Brain pericyte (primary cell): ENCODE data around the gene PHEX.

Experiments
- DNase-seq: peaks from one replicate; pipeline ENCODE4 v3.0.0-alpha.2; 2012; ENCODE audit warnings: low read depth, low spot score

The PHEX gene

DNA sequence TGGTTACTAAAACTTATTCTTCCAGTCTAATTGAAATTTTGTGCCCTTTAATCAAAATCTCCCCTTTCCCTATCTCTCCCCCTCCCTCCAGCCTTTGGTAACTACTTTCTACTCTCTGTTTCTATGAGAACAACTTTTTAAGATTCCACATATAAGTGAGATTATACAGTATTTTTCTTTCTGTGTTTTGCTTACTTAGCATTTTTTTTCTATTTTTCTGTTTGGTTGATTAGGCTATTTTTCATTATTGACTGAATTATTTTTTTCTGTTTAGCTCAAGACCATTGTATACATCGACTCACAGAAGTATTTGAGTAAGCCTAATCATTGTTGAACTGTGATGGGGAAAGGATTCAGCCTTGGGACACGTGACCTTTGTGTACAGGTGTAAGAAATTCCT lies 116.4 kb downstream of the PHEX start:
- DNase-seq: no peak

DNA sequence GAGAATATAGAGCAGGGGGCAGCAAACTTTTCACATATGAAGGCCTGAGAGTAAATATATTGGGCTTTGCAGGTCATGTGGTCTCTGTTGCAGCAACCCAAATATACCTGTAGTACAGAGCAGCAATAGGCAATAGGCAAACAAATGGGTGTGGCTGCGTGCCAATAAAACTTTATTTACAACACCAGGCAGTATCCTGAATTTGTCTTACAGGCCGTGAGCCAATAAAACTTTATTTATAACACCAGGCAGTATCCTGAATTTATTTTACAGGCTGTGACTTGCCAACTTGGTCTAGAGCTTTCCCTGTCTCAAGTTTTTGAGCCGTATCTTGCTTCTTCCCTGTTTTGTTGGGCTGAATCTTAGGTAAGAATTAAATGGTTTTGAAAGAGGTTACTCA lies 118.2 kb downstream of the PHEX start:
- no peak for DNase-seq

DNA sequence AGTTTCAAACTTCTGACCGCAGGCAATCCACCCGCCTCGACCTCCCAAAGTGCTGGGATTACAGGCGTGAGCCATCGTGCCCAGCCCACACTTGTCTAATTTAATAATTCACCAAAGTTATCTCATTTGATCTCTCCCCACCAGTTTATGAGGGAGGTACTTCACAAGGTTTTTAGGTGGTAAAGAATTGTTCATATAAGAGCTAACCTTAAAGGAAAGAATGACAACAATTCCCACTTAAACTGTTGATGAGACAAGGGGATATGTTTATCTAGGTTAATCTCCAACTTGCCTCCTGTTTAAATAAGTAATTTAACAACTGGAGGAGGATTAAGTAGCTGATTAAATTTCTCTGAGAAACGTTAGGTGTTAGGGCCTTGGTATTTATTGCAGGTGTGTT lies 123.0 kb downstream of the PHEX start:
- no peak for DNase-seq

DNA sequence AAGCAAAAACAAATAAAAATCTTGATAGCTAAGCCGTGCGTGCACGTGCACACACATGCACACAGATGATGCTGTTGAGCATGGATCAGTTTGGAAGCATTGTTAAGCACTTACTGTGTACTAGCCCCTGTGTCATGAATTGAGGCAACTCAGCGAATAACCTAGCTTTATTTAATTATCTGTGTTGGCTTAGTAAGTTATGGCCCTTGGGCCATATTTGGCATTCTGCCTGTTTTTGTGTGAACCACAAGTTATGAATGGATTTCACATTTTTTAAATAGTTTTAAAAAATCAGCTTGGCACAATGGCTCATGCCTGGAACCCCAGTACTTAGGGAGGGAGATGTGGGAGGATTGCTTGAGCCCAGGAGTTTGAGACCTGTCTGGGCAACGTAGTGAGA lies 126.9 kb downstream of the PHEX start:
- DNase-seq: no peak

DNA sequence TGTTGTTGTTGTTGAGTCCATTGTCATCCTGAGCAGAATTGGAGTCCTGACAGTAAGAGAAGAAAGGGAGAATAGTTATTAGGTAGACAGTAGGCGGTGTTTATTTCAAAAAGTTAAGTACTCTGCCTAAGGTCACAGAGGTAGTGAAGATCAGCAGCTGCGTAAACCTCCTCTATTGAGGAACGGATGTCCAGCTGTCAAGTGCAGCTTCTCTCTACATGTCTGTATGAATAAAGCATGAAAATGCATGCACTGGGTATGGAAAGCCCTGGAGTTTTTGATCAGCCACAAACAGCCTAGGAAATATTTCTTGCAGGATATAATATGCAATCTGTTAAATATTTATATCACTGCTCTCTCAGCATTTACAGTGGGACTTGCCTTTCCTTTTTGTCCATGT lies 131.2 kb downstream of the PHEX start:
- no peak for DNase-seq

DNA sequence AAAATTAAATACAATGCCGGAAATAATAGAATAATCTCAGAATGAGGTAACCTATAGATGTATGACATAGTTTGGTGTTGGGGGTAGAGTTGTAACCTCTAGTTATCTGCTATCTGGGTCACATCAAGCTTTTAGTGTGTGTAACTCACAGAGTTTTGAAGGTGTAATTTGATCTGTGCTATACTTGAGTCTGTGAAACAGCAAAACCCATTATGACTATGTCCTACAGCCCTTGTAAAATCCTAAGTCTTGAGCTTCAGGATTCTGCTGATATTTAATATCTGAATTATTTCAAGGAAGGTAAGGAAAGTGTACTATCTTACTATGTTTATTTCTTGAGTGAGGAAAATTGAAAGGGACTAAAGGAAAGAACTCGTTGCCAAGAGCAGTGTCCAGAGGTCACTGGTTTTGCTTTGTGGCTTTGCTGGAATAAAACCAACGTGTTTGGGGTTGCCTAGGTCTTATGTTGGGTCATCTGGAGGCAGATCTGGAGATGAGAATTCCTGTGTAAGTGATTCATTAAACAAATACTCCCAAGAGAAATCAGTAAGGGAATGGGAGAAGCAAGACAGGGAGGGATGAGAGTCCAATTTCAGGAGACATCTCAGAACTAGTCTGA lies 132.8 kb downstream of the PHEX start:
- no peak for DNase-seq

DNA sequence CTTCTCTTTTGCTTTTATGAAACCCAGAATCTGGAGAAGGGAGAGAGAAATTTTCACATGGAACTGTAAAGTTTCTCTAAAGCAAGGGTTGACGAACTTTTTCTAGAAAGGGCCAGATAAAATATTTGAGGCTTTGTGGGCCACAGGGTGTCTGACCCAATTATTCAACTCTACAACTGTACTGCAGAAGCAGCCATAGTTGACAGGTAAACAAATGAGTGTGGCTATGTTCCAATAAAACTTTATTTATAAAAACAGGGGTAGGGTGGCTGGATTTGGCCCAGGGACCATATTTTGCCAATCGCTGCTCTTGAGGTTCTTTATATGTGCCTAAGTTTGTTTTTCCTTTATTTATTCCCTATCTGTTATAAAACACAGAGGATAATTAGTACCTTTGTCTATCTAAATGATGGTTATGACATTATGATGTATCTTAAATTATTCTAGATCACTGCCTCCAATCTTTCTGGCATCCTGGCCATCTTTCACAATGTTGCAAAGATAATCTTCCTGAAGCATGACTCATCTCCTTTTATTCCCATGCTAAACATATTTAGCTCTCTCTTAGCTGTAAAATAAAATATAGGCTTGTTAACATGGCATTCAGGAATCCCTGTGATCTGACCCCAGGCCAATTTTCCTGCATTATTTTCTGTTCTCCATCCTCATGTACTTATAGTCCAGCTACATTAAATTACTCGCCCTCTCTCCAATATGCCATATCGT lies 133.8 kb downstream of the PHEX start:
- no peak for DNase-seq

DNA sequence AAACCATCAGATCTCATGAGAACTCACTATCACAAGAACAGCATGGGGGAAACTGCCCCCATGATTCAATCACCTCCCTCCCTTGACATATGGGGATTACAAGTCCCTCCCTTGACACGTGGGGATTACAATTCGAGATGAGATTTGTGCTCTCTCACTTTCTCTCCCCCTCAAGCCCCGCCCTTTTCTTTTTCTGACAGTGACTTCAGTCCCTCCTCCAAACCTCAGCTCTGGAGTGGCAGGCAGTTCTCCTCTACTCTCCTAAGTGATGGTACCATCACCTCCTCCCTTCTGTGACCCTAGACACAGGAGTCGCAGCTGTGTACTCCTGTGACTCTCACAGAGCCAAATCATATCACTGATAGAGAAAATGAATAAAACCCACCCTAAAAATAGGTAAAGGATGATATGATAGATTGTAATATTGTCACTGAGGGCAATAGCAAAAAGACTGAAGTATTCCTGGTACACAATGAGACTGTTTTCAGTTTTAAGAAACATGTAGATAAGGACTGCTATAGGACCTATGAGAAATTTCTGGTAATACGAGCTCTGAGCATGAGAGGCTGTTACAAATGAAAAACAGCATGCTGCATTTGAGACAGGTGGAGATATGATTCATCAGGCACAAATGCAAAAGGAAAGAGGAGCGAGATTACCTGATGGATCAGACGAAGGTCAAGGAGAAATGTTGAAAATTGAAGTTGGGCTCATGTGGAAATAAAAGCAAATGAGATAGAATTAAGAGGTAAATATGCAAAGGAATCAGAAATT lies 139.3 kb downstream of the PHEX start:
- no peak for DNase-seq

DNA sequence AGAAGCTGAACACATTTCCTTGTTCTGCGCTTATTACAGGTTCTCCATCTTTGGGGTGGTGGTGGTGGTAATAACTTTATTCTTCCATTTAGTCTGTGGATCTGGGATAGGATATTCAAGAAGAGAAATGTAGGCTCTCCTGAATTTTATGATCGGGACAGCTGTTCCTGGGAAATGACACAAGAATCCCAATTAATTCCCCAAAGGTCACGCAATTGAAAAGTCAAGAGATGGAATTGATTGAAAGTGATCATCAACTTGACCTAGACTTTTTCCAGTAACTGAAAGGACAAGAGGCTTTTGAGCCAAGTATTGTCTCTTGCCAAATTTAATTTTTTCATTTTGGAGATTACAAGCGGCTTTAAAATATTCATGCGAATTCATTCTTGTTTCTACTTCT lies 141.8 kb downstream of the PHEX start:
- no peak for DNase-seq

DNA sequence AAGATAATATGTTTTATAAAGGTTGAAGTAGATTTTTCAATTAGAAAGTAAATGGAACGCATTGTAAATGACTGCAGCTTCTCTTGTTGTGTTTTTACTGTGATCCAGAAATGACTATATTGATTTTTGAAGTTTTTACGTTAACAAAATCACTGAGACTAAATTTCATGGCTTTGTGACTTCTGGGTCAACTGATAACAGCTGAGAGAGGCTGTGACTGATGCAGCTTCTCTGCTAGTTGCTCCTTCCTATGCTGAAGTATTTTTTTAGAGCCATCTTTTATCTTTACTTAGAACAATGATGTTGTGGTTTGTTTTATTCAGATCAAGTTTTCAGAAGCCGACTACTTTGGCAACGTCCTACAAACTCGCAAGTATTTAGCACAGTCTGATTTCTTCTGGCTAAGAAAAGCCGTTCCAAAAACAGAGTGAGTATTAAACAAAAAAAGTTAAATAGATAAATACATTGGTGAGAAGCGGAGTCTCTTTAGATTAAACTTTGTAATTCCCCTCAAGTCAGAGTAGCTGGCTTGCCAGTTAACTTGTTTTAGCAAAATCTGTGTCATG lies 145.9 kb downstream of the PHEX start:
- no peak for DNase-seq

DNA sequence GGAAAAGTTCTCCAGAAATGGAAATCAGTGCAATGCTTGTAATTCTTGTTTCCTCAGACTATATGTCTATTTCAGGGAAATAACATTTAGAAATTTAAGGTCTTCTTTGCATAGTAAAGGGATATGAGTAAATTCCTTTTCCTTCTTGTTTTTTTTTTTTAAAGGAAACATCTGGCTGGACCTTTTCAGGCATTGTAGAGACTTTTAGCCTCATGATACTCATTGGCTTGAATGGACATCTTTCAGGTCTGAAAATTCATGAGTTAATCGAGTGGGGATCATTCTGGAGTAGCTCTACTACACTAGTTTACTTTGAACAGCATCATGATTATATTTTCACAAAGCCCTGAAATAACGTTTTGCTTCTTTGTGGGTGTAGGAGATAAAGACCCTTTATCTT lies 152.0 kb downstream of the PHEX start:
- no peak for DNase-seq

DNA sequence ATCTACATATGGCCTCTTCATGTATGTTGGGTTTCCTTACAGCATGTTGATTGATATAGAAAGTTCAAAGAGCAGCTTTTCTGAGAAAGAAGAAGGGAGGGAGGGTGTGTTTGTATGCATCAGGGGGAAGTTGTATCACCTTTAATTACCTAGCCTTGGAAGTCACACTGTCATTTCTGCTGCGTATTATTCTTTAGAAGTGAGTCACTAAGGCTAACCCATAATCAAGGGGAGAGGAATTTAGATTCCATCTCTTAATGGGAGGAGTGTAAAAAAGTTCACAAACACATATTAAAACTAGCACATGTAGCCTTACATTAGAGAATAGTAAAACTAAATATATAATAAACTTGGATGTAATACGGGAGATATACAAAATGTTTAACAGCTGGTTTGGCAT lies 154.0 kb downstream of the PHEX start:
- DNase-seq: no peak

DNA sequence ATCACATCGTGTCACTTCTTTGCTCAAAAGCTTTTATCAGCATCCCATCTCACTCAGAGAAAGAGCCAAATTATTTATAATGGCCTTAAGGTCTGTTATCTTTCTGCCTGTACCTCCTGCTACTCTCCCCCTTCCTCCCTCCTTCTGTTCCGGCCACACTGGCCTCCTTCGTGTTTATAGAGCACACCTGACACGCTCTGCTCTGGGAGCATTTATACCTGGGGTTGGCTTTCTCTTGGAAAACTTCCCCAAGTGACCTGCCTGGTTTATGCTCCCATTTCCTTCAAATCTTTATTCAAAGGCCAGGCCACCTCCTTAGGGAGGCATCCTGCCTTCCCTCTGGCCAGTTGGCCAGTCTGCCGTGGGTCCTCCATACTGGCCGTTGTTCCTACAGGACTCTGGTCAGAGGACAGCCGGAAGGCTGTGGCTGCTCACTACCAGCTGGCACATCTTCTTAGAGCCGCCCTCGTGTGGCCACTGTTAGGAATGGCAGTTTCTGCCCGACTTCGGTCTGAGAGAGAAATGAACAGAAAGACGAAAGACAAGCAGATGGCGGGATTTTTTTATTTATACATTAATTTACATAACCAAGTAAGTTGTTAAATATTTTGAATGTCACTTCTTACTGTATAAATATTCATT lies 160.4 kb downstream of the PHEX start:
- no peak for DNase-seq

DNA sequence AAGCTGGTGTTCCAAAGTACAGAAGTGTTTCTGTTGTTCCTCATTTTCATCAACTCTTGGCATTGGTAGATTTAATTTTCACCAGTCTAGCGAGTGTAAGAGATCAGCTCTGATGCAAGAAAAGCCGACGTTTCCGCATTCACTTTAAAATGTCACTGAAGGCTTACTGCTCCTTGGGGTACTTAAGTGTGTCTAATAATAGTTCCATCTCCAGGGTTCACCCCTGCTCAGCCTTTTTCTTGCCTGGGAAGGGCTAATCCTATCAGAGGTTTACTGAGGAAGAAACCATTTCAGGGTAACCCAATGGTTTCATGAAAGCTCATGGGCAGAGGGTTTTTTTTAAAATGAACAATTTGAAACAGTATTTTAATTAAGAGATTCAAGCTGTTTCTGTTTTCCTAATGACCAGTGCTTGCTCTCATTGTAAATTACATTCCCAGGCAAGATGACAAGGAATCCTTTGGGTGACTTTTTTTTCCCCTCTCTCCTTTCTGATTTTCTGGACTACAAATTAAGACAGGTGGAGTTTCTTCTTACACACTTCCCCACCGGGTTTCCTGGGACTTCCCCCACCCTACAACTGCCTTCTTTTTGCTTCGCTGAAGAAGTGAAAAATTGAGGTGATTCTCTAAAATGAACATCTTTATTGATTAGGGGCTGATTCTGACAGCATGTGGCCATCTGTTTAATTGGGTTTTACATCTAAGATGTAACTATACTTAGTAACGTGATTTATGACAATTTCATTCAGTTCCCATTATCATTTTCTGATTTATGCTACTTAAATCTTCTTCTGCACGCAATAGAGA lies 161.9 kb downstream of the PHEX start:
- DNase-seq: no peak

DNA sequence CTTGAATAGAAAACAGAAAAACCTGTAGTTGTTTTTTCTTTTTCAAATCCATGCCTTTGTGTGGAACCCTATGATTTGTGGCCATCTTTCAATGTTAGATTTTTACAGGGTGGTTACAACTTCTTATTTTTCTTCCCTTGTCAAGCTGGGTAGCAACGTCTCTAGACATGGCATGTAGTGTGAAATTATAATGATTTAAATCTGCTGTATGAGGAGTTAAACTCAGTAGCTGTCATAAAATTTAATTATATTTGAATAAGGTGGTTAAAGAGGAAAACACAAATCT lies 162.5 kb downstream of the PHEX start:
- DNase-seq: no peak

DNA sequence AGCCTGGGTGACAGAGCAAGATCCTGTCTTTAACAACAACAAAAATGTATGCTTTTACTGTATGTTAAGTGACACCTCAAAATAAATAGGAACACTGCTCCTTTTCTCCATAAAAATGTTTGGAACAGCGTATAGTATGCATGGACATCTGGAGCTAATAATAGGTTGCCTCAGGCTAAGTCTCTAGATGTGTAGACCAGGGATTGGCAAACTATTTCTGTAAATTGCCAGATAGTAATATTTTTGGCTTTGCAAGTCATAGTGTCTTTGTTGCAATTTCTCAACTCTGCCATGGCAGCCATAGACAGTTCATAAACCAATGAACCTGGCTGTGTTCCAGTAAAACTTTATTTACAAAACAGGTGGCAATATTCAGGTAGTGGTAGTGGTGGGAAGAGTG lies 164.0 kb downstream of the PHEX start:
- no peak for DNase-seq

DNA sequence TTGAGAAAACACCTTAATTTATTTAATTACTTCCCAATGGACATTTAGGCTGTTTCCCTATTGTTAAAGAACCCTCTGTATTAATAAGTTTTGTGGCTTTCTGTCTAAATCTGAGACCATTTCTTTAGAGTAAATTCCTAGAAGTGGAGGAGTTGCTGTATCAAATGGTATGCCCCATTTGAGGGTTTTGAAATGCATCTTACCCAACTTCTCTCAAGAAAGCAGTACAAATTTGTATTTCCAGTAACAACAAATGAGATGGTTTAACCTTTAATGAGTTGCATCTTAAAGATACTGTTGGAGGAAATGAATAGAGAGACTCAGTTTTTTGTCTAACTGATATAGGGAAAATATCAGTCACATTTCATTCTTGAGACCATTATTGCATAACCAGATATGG lies 170.1 kb downstream of the PHEX start:
- DNase-seq: no peak

DNA sequence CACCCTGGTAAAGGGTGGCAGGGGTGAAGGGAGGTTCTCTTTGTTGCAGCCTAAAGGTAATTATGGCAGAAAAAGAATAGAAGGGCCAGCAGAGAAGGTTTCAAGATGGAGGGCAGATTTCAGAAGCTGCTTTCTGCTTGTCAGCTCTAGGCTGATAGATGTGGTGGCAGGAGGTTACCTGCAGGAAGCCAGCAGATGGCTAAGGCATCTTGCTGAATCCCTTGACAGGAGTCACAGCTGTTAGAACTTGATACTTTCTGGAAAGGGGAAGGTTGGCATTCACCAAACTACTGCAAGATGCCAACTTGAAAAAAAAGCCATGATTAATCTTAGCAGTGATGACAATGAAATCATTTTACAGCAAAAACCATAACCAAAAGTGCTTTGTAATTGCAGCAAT lies 171.1 kb downstream of the PHEX start:
- DNase-seq: no peak

DNA sequence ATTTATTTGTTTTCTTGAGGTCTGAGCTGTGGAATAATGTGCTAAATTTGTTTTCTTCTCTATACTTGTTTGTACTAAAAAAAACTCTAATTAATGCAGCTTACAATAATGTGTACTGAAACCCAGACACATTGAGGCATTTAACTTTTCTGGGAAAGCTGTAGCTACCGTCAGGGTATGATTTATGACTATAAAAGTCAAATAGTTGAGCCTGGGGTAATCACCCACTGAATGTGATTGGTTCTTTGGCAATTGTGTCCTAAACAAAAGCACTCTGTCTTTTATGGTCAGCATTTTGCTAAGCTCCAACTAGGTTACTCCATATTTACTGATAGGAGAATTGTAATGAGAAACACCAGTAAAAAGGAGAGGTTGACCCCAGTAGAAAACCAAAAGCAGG lies 174.7 kb downstream of the PHEX start:
- no peak for DNase-seq

DNA sequence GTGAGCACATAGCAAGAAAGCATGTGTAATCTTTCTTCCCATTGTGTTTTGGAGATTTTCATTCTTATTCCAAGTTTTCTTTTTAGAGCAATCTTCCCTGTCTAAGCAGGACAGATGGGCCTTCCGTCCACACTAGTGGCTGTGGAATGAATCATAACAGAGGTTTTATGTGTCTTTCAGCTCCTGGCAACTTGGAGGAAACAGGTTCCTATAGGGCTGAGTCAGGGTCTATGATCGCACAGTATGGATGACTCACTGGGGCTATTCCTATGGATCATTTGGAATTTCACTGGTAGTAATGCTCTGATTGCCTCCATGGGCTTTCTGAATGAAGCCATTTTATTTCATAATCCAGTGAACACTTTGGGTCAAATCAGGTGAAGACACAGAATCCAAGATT lies 188.8 kb downstream of the PHEX start:
- no peak for DNase-seq

DNA sequence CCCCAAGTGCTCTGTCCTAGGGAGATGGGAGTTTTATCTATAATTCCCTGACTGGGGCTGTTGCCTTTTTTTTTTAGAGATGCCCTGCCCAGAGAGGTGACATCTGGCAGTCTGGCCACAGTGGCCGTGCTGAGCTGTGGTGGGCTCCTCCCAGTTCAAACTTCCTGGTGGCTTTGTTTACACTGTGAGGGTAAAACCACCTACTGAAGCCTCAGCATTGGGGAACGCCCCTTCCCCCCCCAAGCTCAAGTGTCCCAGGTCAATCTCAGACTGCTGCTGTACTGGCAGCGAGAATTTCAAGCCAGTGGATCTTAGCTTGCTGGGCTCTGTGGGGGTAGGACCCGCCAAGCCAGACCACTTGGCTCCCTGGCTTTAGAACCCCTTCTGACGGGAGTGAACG lies 202.3 kb downstream of the PHEX start:
- DNase-seq: no peak

DNA sequence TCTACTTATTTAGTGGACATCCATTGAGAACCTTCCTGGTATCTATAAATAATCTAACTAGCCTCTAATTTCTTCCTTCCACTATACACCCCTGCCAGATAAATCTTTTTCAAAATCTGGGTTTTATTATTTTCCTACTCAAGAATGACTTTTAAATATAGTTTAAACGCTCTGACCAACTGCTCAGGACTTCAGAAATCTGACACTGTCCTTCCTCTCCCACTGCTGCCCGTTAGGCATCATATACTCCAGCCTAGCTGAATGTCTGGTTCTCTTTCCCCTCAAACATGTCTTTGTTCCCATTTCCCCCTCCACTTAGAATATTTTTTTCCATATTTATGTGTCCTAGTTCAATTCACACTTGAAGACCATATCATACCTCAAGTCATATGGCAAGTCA lies 205.4 kb downstream of the PHEX start:
- no peak for DNase-seq
